ENCODE measurements around the gene JAK1.

The JAK1 gene

GRCh38 chr1:64839732-64840405 is 126.5 kb downstream of the JAK1 start:
- no peak overlapping the region for H3K23ac ChIP-seq (ENCODE audit: low read length)
- H3K4me2 ChIP-seq (ENCODE audit: low read length): no peak overlapping the region
- no peak overlapping the region for H3K4me3 ChIP-seq (ENCODE audit: low read depth, low read length)
- no peak overlapping the region for H4K91ac ChIP-seq (ENCODE audit: low read depth, low read length)
- no peaks in the 10 kb centered on the region for H3K27me3 ChIP-seq (ENCODE audit: insufficient read depth, low read length)
- H4K8ac ChIP-seq (ENCODE audit: low read depth, low read length): no peak overlapping the region
- no peak overlapping the region for H4K12ac ChIP-seq (ENCODE audit: low read depth, low read length)
- peaks cover 3 to 4% of the 10 kb centered on the region in 2 experiments for H3K4me1 ChIP-seq (ENCODE audit: control insufficient read depth in 1 of 2, insufficient read depth in 2 of 2, low read length in 2 of 2)
- WGBS (ENCODE audit: extremely low coverage, insufficient coverage, insufficient read length): no CpG with 5 or more reads among the region's 15 CpGs
- no peak overlapping the region for H2BK12ac ChIP-seq (ENCODE audit: low read length)
- H3K4ac ChIP-seq (ENCODE audit: low read depth, low read length): no peak overlapping the region
- peaks cover 37 to 53% of the 10 kb centered on the region in 2 experiments for H3K36me3 ChIP-seq (ENCODE audit: control insufficient read depth in 1 of 2, insufficient read depth in 2 of 2, low read length in 2 of 2)
- H3K79me1 ChIP-seq (ENCODE audit: low read length): no peaks in the 10 kb centered on the region
- DNase-seq: no peak
- no peak overlapping the region for H3K9ac ChIP-seq (ENCODE audit: low read length)
- H2BK5ac ChIP-seq (ENCODE audit: low read depth, low read length, poor library complexity): no peak overlapping the region
- H3K18ac ChIP-seq (ENCODE audit: low read length): no peak overlapping the region
- H3K14ac ChIP-seq (ENCODE audit: low read length): no peak overlapping the region
- H2BK120ac ChIP-seq (ENCODE audit: insufficient read depth, low read length, poor library complexity): no peak overlapping the region
- peaks cover 3% of the 10 kb centered on the region for H3K9me3 ChIP-seq (ENCODE audit: insufficient read depth, low read depth, low read length)
- no peaks in the 10 kb centered on the region for H3K79me2 ChIP-seq (ENCODE audit: control insufficient read depth, insufficient read depth, low read length, poor library complexity)
- no peak overlapping the region for H3K27ac ChIP-seq (ENCODE audit: low read depth, low read length)
- H2AK5ac ChIP-seq (ENCODE audit: low read length): no peak overlapping the region
- H2AFZ ChIP-seq (ENCODE audit: insufficient read depth, low read length, poor library complexity): no peak overlapping the region

- Histone ChIP-seq H3K23ac (ENCODE audit: low read length) (no peak overlapping the region), H3K18ac (ENCODE audit: low read length) (no peak overlapping the region), H2BK12ac (ENCODE audit: low read length) (no peak overlapping the region), H4K8ac (ENCODE audit: low read depth, low read length) (no peak overlapping the region), H3K4me2 (ENCODE audit: low read length) (no peak overlapping the region), H3K9me3 (ENCODE audit: insufficient read depth, low read depth, low read length) (peaks cover 3% of the 10 kb centered on the region), H2BK120ac (ENCODE audit: insufficient read depth, low read length, poor library complexity) (no peak overlapping the region), H2AK5ac (ENCODE audit: low read length) (no peak overlapping the region), H4K91ac (ENCODE audit: low read depth, low read length) (no peak overlapping the region), H3K79me2 (ENCODE audit: control insufficient read depth, insufficient read depth, low read length, poor library complexity) (no peaks in the 10 kb centered on the region), H4K12ac (ENCODE audit: low read depth, low read length) (no peak overlapping the region), H3K27ac (ENCODE audit: low read depth, low read length) (no peak overlapping the region), H3K4ac (ENCODE audit: low read depth, low read length) (no peak overlapping the region), H3K27me3 (ENCODE audit: insufficient read depth, low read length) (no peaks in the 10 kb centered on the region), H2AFZ (ENCODE audit: insufficient read depth, low read length, poor library complexity) (no peak overlapping the region), H3K4me1 (ENCODE audit: control insufficient read depth in 1 of 2, insufficient read depth in 2 of 2, low read length in 2 of 2) (peaks cover 3 to 4% of the 10 kb centered on the region in 2 experiments), H3K9ac (ENCODE audit: low read length) (no peak overlapping the region), H3K4me3 (ENCODE audit: low read depth, low read length) (no peak overlapping the region), H3K36me3 (ENCODE audit: control insufficient read depth in 1 of 2, insufficient read depth in 2 of 2, low read length in 2 of 2) (peaks cover 33 to 50% of the 10 kb centered on the region in 2 experiments), H3K79me1 (ENCODE audit: low read length) (no peaks in the 10 kb centered on the region), H2BK5ac (ENCODE audit: low read depth, low read length, poor library complexity) (no peak overlapping the region), H3K14ac (ENCODE audit: low read length) (no peak overlapping the region)
- DNase-seq: no peak
- no CpG with 5 or more reads among the region's 5 CpGs for WGBS (ENCODE audit: extremely low coverage, insufficient coverage, insufficient read length)
These were observed 127.1 kb downstream of the JAK1 start for GRCh38 chr1:64839261-64839660.

DNA sequence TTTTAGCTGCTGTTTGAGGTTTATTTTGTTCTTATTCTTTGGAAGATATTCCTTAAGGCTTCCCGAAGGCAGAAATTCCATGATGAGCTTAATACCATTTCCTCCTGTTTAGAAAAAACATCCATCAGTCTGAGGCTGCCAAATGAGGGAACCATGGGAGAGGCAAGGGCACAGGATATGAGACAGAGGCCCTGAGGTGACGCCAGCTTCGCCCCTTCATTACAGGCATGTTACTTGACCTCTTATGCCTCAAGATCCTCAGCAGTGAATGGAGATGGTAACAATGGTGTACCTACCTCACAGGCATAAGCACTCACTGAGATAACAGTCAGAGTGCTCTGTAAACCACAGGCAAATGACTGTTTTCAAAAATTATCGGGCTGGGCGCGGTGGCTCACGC is 127.9 kb downstream of the JAK1 start:
- Histone ChIP-seq H3K27me3 (ENCODE audit: insufficient read depth, low read length) (no peaks in the 10 kb centered on the region), H4K8ac (ENCODE audit: low read depth, low read length) (no peak overlapping the region), H3K36me3 (ENCODE audit: control insufficient read depth in 1 of 2, insufficient read depth in 2 of 2, low read length in 2 of 2) (peaks cover 27 to 45% of the 10 kb centered on the region in 2 experiments), H3K18ac (ENCODE audit: low read length) (no peak overlapping the region), H3K4ac (ENCODE audit: low read depth, low read length) (no peak overlapping the region), H3K4me1 (ENCODE audit: control insufficient read depth in 1 of 2, insufficient read depth in 2 of 2, low read length in 2 of 2) (peaks cover 3 to 4% of the 10 kb centered on the region in 2 experiments), H3K23ac (ENCODE audit: low read length) (no peak overlapping the region), H3K9me3 (ENCODE audit: insufficient read depth, low read depth, low read length) (peaks cover 3% of the 10 kb centered on the region), H3K79me2 (ENCODE audit: control insufficient read depth, insufficient read depth, low read length, poor library complexity) (no peaks in the 10 kb centered on the region), H2BK12ac (ENCODE audit: low read length) (no peak overlapping the region), H3K4me2 (ENCODE audit: low read length) (no peak overlapping the region), H4K12ac (ENCODE audit: low read depth, low read length) (no peak overlapping the region), H2AK5ac (ENCODE audit: low read length) (no peak overlapping the region), H4K91ac (ENCODE audit: low read depth, low read length) (no peak overlapping the region), H3K14ac (ENCODE audit: low read length) (no peak overlapping the region), H3K4me3 (ENCODE audit: low read depth, low read length) (no peak overlapping the region), H3K9ac (ENCODE audit: low read length) (no peak overlapping the region), H2BK5ac (ENCODE audit: low read depth, low read length, poor library complexity) (no peak overlapping the region), H2AFZ (ENCODE audit: insufficient read depth, low read length, poor library complexity) (no peak overlapping the region), H3K27ac (ENCODE audit: low read depth, low read length) (no peak overlapping the region), H2BK120ac (ENCODE audit: insufficient read depth, low read length, poor library complexity) (no peak overlapping the region), H3K79me1 (ENCODE audit: low read length) (no peaks in the 10 kb centered on the region)
- no CpG with 5 or more reads among the region's 7 CpGs for WGBS (ENCODE audit: extremely low coverage, insufficient coverage, insufficient read length)
- DNase-seq: no peak

DNA sequence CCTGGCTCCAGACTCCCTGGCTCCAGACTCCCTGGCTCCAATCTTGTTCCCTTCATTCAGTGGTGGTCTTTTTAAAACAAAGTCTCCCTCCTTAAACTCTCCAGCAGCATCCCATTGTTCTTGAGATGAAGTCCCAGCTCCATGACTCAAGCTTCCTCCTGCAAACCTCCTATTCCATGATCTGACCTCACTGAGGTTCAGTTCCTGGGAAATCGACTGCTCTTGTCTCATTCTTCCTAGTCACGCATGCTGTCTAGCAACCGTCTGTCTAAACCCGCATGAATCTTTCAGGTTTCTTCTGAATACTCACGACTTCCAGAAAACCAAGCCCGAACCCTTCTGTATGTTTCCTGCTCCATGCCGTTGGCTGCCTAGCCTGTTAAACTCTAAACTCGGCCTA is 129.5 kb downstream of the JAK1 start:
- Histone ChIP-seq H3K23ac (ENCODE audit: low read length) (no peak overlapping the region), H2BK12ac (ENCODE audit: low read length) (no peak overlapping the region), H3K79me2 (ENCODE audit: control insufficient read depth, insufficient read depth, low read length, poor library complexity) (no peaks in the 10 kb centered on the region), H3K4me3 (ENCODE audit: low read depth, low read length) (no peak overlapping the region), H2BK5ac (ENCODE audit: low read depth, low read length, poor library complexity) (no peak overlapping the region), H2AK5ac (ENCODE audit: low read length) (no peak overlapping the region), H3K79me1 (ENCODE audit: low read length) (no peaks in the 10 kb centered on the region), H3K4ac (ENCODE audit: low read depth, low read length) (no peak overlapping the region), H3K36me3 (ENCODE audit: control insufficient read depth in 1 of 2, insufficient read depth in 2 of 2, low read length in 2 of 2) (peaks cover 23 to 42% of the 10 kb centered on the region in 2 experiments), H4K8ac (ENCODE audit: low read depth, low read length) (no peak overlapping the region), H3K18ac (ENCODE audit: low read length) (no peak overlapping the region), H3K4me1 (ENCODE audit: control insufficient read depth in 1 of 2, insufficient read depth in 2 of 2, low read length in 2 of 2) (peaks cover 3 to 4% of the 10 kb centered on the region in 2 experiments), H4K12ac (ENCODE audit: low read depth, low read length) (no peak overlapping the region), H3K14ac (ENCODE audit: low read length) (no peak overlapping the region), H3K27ac (ENCODE audit: low read depth, low read length) (no peak overlapping the region), H3K4me2 (ENCODE audit: low read length) (no peak overlapping the region), H3K9ac (ENCODE audit: low read length) (no peak overlapping the region), H3K9me3 (ENCODE audit: insufficient read depth, low read depth, low read length) (peaks cover 3% of the 10 kb centered on the region), H2AFZ (ENCODE audit: insufficient read depth, low read length, poor library complexity) (no peak overlapping the region), H3K27me3 (ENCODE audit: insufficient read depth, low read length) (no peaks in the 10 kb centered on the region), H2BK120ac (ENCODE audit: insufficient read depth, low read length, poor library complexity) (no peak overlapping the region), H4K91ac (ENCODE audit: low read depth, low read length) (no peak overlapping the region)
- DNase-seq: no peak
- no CpG with 5 or more reads among the region's 8 CpGs for WGBS (ENCODE audit: extremely low coverage, insufficient coverage, insufficient read length)

Data from trophoblast cell (in vitro differentiated cells and primary cell).